ENCODE measurements around the gene SV2C. TPM values are rescaled to one million over a fixed set of nuclear protein-coding genes. Genes with fewer than 3 reads are reported as not detected.

SV2C gene
- polyA plus RNA-seq, 3 donors, result 0.01 to 0.02 TPM; not detected in 1

- H3K36me3 Mint-ChIP-seq, result no peaks in the 10 kb centered on the region
- H3K9ac ChIP-seq (ENCODE audit: insufficient read depth, low read length, poor library complexity, severe bottlenecking), result no peak overlapping the region
- no peak overlapping the region for H3K4me2 ChIP-seq (replicated peaks; ENCODE audit: extremely low read depth, low read length, poor library complexity, severe bottlenecking)
- H3K4me3 Mint-ChIP-seq, result no peak overlapping the region
- no peaks in the 10 kb centered on the region for H3K4me1 ChIP-seq (ENCODE audit: control insufficient read depth in 1 of 2, insufficient read depth in 2 of 2, low read length in 2 of 2)
- no peak overlapping the region for H3K4me3 ChIP-seq (replicated peaks in 1 of 3; ENCODE audit: low read depth in 2 of 3, low read length in 3 of 3)
- peak in 1 of 3 donors; percentile 40 for DNase-seq
- H3K27me3 ChIP-seq (ENCODE audit: control insufficient read depth in 2 of 2, insufficient read depth in 2 of 2, low read length in 2 of 2), result peaks cover 0 to 7% of the 10 kb centered on the region in 2 donors
- no peak overlapping the region for H2AFZ ChIP-seq (ENCODE audit: insufficient read depth, low read depth, low read length, poor library complexity, severe bottlenecking)
- H3K27ac Mint-ChIP-seq, result no peak overlapping the region
- H3K27ac ChIP-seq (ENCODE audit: low read depth in 1 of 2, low read length in 2 of 2), result no peak overlapping the region
- no peaks in the 10 kb centered on the region for H3K36me3 ChIP-seq (replicated peaks in 1 of 2; ENCODE audit: control insufficient read depth in 1 of 2, insufficient read depth in 2 of 2, low read length in 2 of 2)
- H3K4me1 Mint-ChIP-seq, result peaks cover 2% of the 10 kb centered on the region
- no peaks in the 10 kb centered on the region for H3K79me2 ChIP-seq (ENCODE audit: insufficient read depth, low read length)
- H3K9me3 Mint-ChIP-seq, result peaks cover 2 to 7% (median 3%) of the 10 kb centered on the region in 7 donors
- no peaks in the 10 kb centered on the region for H3K9me3 ChIP-seq (replicated peaks in 1 of 2; ENCODE audit: control insufficient read depth in 1 of 2, insufficient read depth in 1 of 2, low read length in 2 of 2)
- no peaks in the 10 kb centered on the region for H4K20me1 ChIP-seq (ENCODE audit: insufficient read depth, low read length)
- no peak for TF ChIP-seq CTCF (IDR thresholded peaks at IDR 0.05)
- intact Hi-C loops (cut with micrococcal nuclease), result no loop called here
- H3K27me3 Mint-ChIP-seq (ENCODE audit: low read depth in 3 of 3), result peaks cover 2 to 14% (median 6%) of the 10 kb centered on the region in 3 donors
Observed at GRCh38 chr5:76125346-76125745, 42.2 kb downstream of the SV2C start.

GRCh38 chr5:76125888-76126287 lies 42.7 kb downstream of the SV2C start:
- no peak for DNase-seq
- peaks cover 0 to 7% of the 10 kb centered on the region in 2 donors for H3K27me3 ChIP-seq (ENCODE audit: control insufficient read depth in 2 of 2, insufficient read depth in 2 of 2, low read length in 2 of 2)
- H4K20me1 ChIP-seq (ENCODE audit: insufficient read depth, low read length), result no peaks in the 10 kb centered on the region
- intact Hi-C loops (cut with micrococcal nuclease), result no loop called here
- no peaks in the 10 kb centered on the region for H3K79me2 ChIP-seq (ENCODE audit: insufficient read depth, low read length)
- H2AFZ ChIP-seq (ENCODE audit: insufficient read depth, low read depth, low read length, poor library complexity, severe bottlenecking), result no peak overlapping the region
- TF ChIP-seq CTCF (IDR thresholded peaks at IDR 0.05), result no peak
- no peak overlapping the region for H3K27ac ChIP-seq (ENCODE audit: low read depth in 1 of 2, low read length in 2 of 2)
- peaks cover 2% of the 10 kb centered on the region for H3K4me1 Mint-ChIP-seq
- H3K36me3 Mint-ChIP-seq, result no peaks in the 10 kb centered on the region
- H3K4me2 ChIP-seq (replicated peaks; ENCODE audit: extremely low read depth, low read length, poor library complexity, severe bottlenecking), result no peak overlapping the region
- H3K4me3 ChIP-seq (replicated peaks in 1 of 3; ENCODE audit: low read depth in 2 of 3, low read length in 3 of 3), result no peak overlapping the region
- no peaks in the 10 kb centered on the region for H3K9me3 ChIP-seq (replicated peaks in 1 of 2; ENCODE audit: control insufficient read depth in 1 of 2, insufficient read depth in 1 of 2, low read length in 2 of 2)
- H3K9me3 Mint-ChIP-seq, result peaks cover 2 to 7% (median 3%) of the 10 kb centered on the region in 7 donors
- no peak overlapping the region for H3K27ac Mint-ChIP-seq
- peaks cover 2 to 17% (median 7%) of the 10 kb centered on the region in 3 donors for H3K27me3 Mint-ChIP-seq (ENCODE audit: low read depth in 3 of 3)
- no peaks in the 10 kb centered on the region for H3K36me3 ChIP-seq (replicated peaks in 1 of 2; ENCODE audit: control insufficient read depth in 1 of 2, insufficient read depth in 2 of 2, low read length in 2 of 2)
- H3K4me3 Mint-ChIP-seq, result no peak overlapping the region
- 100% methylated on average over 1 of the region's 3 CpGs for WGBS (ENCODE audit: insufficient coverage)
- H3K9ac ChIP-seq (ENCODE audit: insufficient read depth, low read length, poor library complexity, severe bottlenecking), result no peak overlapping the region
- no peaks in the 10 kb centered on the region for H3K4me1 ChIP-seq (ENCODE audit: control insufficient read depth in 1 of 2, insufficient read depth in 2 of 2, low read length in 2 of 2)

Data from CD14-positive monocyte (primary cell).